Central memory CD8-positive, alpha-beta T cell (primary cell): ENCODE data around the gene RIF1.

ENCODE experiments used
- ATAC-seq: fragments of 150-1000 bp; cut with Tn5 transposase; replicated peaks from 2 replicates; pipeline ENCODE4 v1.10.0; 2022; ENCODE audit warnings: mild to moderate bottlenecking, moderate FRiP score, moderate number of reproducible peaks; ENCODE audit not compliant: poor library complexity, severe bottlenecking; ENCODE audit errors: extremely low read depth
- DNase-seq, 2 donors: peaks; one replicate each; pipeline ENCODE4 v3.0.0; 2021; ENCODE audit warnings: low spot score in 2 of 2
- H3K27ac Mint-ChIP-seq: one replicate; pipeline ENCODE4 v1.8.0; 2022; ENCODE audit warnings: low read depth, mild to moderate bottlenecking, moderate library complexity, mixed read lengths
- H3K27me3 Mint-ChIP-seq: one replicate; pipeline ENCODE4 v1.8.0; 2022; ENCODE audit warnings: mixed read lengths
- H3K36me3 Mint-ChIP-seq: one replicate; pipeline ENCODE4 v1.8.0; 2022; ENCODE audit warnings: mild to moderate bottlenecking, moderate library complexity, mixed read lengths; ENCODE audit not compliant: insufficient read depth
- H3K4me1 Mint-ChIP-seq: one replicate; pipeline ENCODE4 v1.8.0; 2022; ENCODE audit warnings: mixed read lengths
- H3K4me3 Mint-ChIP-seq: one replicate; pipeline ENCODE4 v1.8.0; 2022; ENCODE audit warnings: mild to moderate bottlenecking, moderate library complexity, mixed read lengths
- H3K9me3 Mint-ChIP-seq: one replicate; pipeline ENCODE4 v1.8.0; 2022; ENCODE audit warnings: mixed read lengths

Gene RIF1

GRCh38 chr2:151491496-151491895, 81.8 kb downstream of the RIF1 start:
- no peaks in the 10 kb centered on the region for H3K4me1 Mint-ChIP-seq
- no peaks in the 10 kb centered on the region for H3K36me3 Mint-ChIP-seq
- no peak for ATAC-seq
- no peak overlapping the region for H3K4me3 Mint-ChIP-seq
- H3K27ac Mint-ChIP-seq = no peak overlapping the region
- no peak for DNase-seq
- no peaks in the 10 kb centered on the region for H3K9me3 Mint-ChIP-seq
- H3K27me3 Mint-ChIP-seq = no peaks in the 10 kb centered on the region

GRCh38 chr2:151498178-151498577, 88.5 kb downstream of the RIF1 start:
- DNase-seq (no peak), ATAC-seq (no peak)
- Mint-ChIP-seq H3K9me3 (no peaks in the 10 kb centered on the region), H3K27ac (no peak overlapping the region), H3K27me3 (no peaks in the 10 kb centered on the region), H3K36me3 (no peaks in the 10 kb centered on the region), H3K4me3 (no peak overlapping the region), H3K4me1 (no peaks in the 10 kb centered on the region)

GRCh38 chr2:151506170-151506569, 96.5 kb downstream of the RIF1 start:
- Mint-ChIP-seq H3K9me3 (no peaks in the 10 kb centered on the region), H3K27ac (no peak overlapping the region), H3K4me3 (no peak overlapping the region), H3K4me1 (no peaks in the 10 kb centered on the region), H3K36me3 (no peaks in the 10 kb centered on the region), H3K27me3 (no peaks in the 10 kb centered on the region)
- DNase-seq = no peak
- ATAC-seq = no peak

- Mint-ChIP-seq H3K4me3 (no peak overlapping the region), H3K36me3 (no peaks in the 10 kb centered on the region), H3K27me3 (no peaks in the 10 kb centered on the region), H3K4me1 (no peaks in the 10 kb centered on the region), H3K9me3 (no peaks in the 10 kb centered on the region), H3K27ac (no peak overlapping the region)
- DNase-seq = no peak
- no peak for ATAC-seq
Measured at GRCh38 chr2:151508519-151508918, 98.8 kb downstream of the RIF1 start.

GRCh38 chr2:151518802-151519201, 109.1 kb downstream of the RIF1 start:
- H3K36me3 Mint-ChIP-seq = no peaks in the 10 kb centered on the region
- no peak for DNase-seq
- no peak overlapping the region for H3K4me3 Mint-ChIP-seq
- H3K9me3 Mint-ChIP-seq = no peaks in the 10 kb centered on the region
- ATAC-seq = no peak
- H3K27ac Mint-ChIP-seq = no peak overlapping the region
- H3K27me3 Mint-ChIP-seq = no peaks in the 10 kb centered on the region
- H3K4me1 Mint-ChIP-seq = no peaks in the 10 kb centered on the region

GRCh38 chr2:151520976-151521375, 111.3 kb downstream of the RIF1 start:
- no peak for DNase-seq
- H3K36me3 Mint-ChIP-seq = no peaks in the 10 kb centered on the region
- no peaks in the 10 kb centered on the region for H3K9me3 Mint-ChIP-seq
- ATAC-seq = no peak
- H3K27ac Mint-ChIP-seq = no peak overlapping the region
- no peaks in the 10 kb centered on the region for H3K27me3 Mint-ChIP-seq
- no peak overlapping the region for H3K4me3 Mint-ChIP-seq
- H3K4me1 Mint-ChIP-seq = no peaks in the 10 kb centered on the region

GRCh38 chr2:151522556-151522955, 112.9 kb downstream of the RIF1 start:
- Mint-ChIP-seq H3K36me3 (no peaks in the 10 kb centered on the region), H3K4me1 (no peaks in the 10 kb centered on the region), H3K4me3 (no peak overlapping the region), H3K27ac (no peak overlapping the region), H3K9me3 (no peaks in the 10 kb centered on the region), H3K27me3 (no peaks in the 10 kb centered on the region)
- DNase-seq (no peak), ATAC-seq (no peak)

GRCh38 chr2:151523850-151524249, 114.1 kb downstream of the RIF1 start:
- no peak for ATAC-seq
- H3K27ac Mint-ChIP-seq = no peak overlapping the region
- no peak for DNase-seq
- H3K9me3 Mint-ChIP-seq = no peaks in the 10 kb centered on the region
- no peak overlapping the region for H3K4me3 Mint-ChIP-seq
- H3K36me3 Mint-ChIP-seq = no peaks in the 10 kb centered on the region
- H3K27me3 Mint-ChIP-seq = no peaks in the 10 kb centered on the region
- H3K4me1 Mint-ChIP-seq = no peaks in the 10 kb centered on the region

- no peak overlapping the region for H3K4me3 Mint-ChIP-seq
- no peaks in the 10 kb centered on the region for H3K27me3 Mint-ChIP-seq
- H3K4me1 Mint-ChIP-seq = no peaks in the 10 kb centered on the region
- H3K9me3 Mint-ChIP-seq = no peaks in the 10 kb centered on the region
- ATAC-seq = peak; percentile 40
- H3K27ac Mint-ChIP-seq = no peak overlapping the region
- DNase-seq = no peak
- H3K36me3 Mint-ChIP-seq = no peaks in the 10 kb centered on the region
Measured at GRCh38 chr2:151525821-151526373, 116.2 kb downstream of the RIF1 start.

- no peak overlapping the region for H3K27ac Mint-ChIP-seq
- ATAC-seq = no peak
- no peak overlapping the region for H3K4me3 Mint-ChIP-seq
- H3K27me3 Mint-ChIP-seq = no peaks in the 10 kb centered on the region
- no peaks in the 10 kb centered on the region for H3K9me3 Mint-ChIP-seq
- no peaks in the 10 kb centered on the region for H3K36me3 Mint-ChIP-seq
- no peaks in the 10 kb centered on the region for H3K4me1 Mint-ChIP-seq
- DNase-seq = no peak
Measured at GRCh38 chr2:151526572-151527090, 116.9 kb downstream of the RIF1 start.
